Stimulated activated CD8-positive, alpha-beta memory T cell treated with anti-CD3 and anti-CD28 coated beads, Interleukin-7, amount 100 ng/mL, for 24 hours (primary cell): Measurements from ENCODE around the gene LARP6.
"Not testable (repeated sequence)": the region's sequence is repeated elsewhere in the genome, so short reads cannot be mapped to it uniquely, and the experiment has no call there.

Source experiments
- DNase-seq: peaks from one replicate; pipeline ENCODE4 v3.0.0-alpha.2; 2020; ENCODE audit warnings: low read depth

Gene LARP6

DNA sequence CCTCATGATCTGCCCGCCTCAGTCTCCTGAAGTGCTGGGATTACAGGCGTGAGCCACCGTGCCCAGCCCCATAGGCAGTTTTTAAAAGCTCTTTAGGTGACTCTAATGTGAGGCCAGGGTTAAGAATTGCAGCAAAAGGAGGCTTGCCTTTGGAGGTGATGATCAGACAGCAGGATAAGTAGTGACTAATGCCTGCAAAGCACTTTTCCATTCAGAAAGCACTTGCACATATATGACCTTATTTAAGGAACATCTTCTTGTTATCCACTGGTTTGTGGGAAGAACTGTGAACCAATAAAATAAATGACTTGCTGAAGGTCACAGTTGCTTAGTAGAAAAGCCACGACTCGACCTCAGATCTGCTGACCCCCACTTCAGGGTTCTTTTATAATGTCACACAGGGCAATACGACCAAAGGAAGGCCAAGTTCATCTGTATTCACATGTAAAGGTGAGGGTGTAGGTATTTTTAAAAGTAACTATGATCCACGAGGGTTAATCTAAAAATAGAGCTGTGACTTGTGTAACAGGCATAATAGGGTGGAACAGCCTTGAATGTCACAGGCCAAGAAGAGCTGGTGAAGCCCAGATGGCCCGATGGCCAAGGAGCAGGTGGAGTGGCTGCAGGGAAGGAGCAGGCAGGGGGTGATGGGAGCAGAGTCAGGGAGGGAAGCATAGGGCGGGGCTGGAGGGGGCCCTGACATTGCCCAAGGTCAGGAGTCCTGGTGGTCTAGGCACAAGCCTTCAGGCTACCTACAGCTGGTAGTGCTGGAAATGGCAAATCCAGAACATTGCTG is 24.4 kb downstream of the LARP6 start:
- DNase-seq = no peak

GRCh38 chr15:70827721-70828120 is 26.2 kb downstream of the LARP6 start:
- DNase-seq = no peak

- DNase-seq = no peak
These were observed 27.3 kb downstream of the LARP6 start for GRCh38 chr15:70826634-70827033.

DNA sequence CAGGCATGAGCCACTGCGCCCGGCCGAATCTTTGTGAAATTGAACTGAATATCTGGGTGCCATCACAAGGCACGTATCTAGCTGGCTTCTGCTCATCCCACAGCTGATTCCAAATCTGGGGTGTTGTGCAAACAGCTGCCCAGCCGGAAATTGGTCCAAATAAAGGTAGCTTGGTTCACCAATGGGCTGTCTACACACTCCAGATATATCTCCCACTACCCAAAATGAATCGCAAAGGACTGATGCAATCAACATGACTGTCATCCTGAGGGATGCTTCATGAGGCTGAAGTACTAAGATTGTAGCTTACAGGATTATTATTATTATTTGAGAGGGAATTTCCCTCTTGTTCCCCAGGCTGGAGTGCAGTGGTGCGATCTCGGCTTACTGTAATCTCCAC is 28.1 kb downstream of the LARP6 start:
- no peak for DNase-seq

- no peak for DNase-seq
These were observed 30.8 kb downstream of the LARP6 start for GRCh38 chr15:70823196-70823595.

GRCh38 chr15:70820214-70820613 is 33.7 kb downstream of the LARP6 start:
- DNase-seq = no peak

- no peak for DNase-seq
These were observed 35.4 kb downstream of the LARP6 start for GRCh38 chr15:70818580-70818979.

GRCh38 chr15:70817266-70817665 is 36.7 kb downstream of the LARP6 start:
- no peak for DNase-seq

DNA sequence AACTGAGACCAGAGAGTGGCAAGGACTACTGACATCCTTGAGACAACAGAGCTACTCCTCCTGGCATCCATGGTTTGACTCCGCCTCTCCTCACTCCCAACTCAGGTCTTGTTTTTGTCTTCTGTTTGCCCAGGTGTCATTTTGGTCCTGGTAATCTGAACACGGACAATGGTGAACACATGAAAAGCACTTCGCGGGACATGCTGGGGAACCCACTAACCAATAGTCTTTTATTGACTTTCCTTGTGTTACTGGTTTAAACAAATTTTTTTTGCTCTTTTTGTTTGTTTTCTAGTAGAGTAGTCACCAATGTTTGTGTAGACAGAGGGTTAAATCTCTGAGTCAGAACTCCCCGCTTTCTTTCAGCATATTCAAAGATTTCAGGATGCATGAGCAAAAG is 38.4 kb downstream of the LARP6 start:
- DNase-seq = no peak

GRCh38 chr15:70815011-70815410 is 38.9 kb downstream of the LARP6 start:
- not testable (repeated sequence) for DNase-seq

DNA sequence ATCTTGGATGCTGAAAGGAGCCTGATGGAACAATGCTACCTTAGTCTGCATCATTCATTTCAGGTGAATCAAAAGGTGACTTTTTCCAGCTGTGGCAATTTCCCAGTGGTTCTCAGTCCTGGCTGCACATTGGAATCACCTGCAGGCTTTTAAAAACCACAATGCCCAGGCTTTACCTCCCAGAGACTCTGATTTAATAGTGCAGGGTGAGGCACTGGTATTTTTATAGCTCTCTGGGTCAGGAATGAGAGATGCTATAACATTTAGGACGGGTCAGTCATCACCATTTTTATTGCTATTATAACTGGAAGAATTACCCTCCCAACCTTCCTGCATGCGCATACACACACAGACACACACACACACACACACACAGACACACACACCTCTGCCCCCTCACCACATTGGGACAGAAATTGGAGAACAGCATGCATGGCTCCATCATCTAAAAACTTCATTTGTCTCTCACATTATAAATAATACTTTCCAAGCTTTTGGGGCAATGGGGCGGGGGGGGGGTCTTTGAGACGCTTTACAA is 41.1 kb downstream of the LARP6 start:
- DNase-seq = no peak

GRCh38 chr15:70810916-70811578 is 42.9 kb downstream of the LARP6 start:
- no peak for DNase-seq

- DNase-seq = no peak
These were observed 46.8 kb downstream of the LARP6 start for GRCh38 chr15:70806992-70807712.

GRCh38 chr15:70804388-70804787 is 49.6 kb downstream of the LARP6 start:
- DNase-seq = not testable (repeated sequence)

DNA sequence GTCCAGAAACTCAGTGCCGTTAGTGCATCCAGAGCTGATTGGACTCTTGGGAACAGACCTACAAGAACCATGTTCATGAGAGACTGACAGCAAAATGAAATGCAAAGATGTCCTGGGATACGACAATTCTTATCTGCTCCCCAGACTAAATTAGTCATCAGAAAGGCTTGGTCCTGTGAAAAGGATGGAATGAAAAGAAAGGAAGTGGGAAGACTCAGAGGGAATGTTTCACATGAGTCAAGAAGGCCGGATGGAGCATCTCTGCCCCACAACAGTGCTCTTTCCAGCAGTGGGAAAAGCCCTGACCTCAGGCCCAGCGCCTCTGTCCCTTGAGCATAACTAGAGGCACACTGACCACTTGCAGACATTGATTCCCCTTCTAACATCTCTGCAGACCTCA is 51.3 kb downstream of the LARP6 start:
- no peak for DNase-seq

DNA sequence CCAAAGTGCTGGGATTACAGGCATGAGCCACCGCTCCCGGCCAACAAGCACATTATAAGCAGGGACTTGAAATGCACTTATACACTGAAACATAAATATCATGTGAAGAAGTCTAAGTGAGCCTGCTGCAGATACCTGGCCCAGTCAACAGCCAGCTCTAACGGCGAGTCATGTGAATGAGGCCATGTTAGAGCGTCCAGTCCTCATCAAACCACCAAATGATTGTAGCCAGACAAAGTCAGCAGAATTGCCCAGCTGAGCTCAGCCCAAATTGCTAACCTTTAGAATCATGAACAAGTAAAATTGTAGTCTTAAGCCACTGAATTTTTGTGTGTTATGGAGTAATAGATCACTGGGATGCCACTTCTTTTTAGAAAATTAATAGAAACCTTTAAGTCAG is 52.8 kb downstream of the LARP6 start:
- DNase-seq = no peak

DNA sequence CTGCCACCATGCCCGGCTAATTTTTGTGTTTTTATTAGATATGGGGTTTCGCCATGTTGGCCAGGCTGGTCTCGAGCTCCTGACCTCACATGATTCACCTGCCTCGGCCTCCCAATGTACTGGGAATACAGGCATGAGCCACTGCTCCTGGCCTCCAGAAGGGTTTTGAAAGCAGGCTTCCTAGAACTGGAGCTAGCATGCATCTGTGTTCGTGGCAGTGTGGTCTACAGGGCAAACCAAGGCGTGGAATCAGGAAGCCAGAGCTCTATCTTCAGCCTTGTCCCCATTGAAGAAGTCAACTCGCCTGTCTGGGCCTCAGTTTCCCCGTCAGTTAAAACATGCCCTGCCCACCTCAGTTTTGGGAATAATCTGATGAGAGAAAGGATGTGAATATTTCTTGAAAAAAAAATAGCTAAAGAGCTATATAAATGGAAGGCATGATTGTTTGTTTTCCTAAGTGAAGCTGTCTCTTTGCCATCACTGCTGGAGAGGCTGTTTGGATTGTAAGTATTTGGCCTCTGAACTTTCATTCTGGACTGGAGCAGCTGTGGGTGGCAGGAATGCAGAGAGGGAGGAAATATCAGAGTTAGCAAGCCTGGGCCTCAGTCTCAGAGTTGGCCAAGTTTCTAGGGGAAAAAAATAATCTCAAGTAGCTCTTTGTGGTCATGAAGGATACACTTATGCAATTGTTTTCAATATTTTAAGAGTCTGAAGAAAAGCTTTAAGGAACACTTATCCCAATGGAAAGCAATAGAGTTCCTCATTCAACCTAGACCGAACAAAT is 54.1 kb downstream of the LARP6 start:
- no peak for DNase-seq

DNA sequence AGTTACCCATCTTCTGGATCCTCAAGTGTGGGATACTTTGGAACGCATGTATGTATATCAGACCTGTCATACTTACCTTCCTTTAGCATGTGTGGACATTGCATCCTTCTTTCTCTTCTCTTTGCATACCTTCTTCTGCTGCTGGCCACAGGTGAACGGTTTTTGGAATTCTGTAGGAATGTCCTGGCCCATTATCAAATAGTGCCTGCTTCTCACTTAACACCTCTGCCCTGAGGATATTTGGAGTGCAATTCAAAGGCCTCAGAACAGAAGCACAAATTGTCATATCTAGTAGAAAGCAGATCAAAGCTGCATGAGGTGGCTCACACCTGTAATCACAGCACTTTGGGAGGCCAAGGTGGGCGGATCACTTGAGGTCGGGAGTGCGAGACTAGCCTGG is 56.5 kb downstream of the LARP6 start:
- DNase-seq = no peak

DNA sequence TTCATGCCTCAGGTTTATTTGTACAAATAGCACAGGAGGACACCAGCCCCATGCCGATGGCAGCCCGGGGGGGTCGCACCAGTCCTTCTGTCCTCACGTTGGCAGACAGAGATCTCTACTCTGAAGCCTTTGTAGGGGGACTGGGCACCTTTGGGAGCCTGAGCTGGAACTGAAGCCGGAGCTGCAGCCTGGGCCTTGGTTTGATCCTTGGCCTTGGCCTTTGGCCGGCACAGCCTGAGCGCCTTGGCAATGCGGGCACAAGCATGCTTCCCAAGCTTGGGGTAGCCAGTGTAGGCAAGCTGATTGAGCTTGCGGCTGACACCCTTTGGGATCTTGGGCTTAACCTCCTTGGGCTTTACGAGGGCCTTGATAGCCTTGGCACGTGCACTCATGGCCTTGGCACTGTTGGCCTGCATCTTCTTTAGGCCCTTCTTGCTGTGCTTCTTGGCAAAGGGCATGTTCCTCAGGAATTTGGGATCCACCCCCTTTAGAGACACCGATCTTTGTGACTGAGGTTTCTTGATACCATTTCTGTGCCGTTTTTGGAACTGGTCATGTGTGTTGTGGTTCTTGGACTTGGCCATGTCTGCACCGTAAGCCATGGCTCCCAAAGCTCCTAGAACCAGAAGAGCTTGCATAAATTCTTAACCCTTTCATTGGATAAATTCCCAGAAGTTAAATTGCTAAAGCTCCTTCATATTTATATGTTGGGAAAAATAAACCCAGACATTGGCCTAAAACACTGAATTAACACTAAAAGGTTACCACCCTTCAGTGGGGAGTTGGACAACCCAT is 57.2 kb downstream of the LARP6 start:
- no peak for DNase-seq

DNA sequence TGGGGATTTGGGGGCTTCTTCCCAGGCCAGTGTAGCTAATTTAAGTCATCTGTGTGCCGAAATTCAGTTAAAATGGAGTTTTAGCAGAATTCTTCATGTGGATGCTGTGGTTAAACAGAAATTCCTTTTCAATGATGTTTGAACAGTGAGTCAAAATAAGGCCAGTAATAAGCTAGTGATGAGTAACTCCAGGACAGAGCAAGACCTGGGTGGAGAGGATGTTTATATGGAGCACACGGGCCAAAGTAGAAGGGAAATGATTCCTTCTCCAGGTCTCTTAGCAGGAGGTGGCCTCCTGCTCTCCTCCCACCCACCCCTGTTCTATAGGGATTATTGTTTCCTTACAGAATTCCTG is 58.7 kb downstream of the LARP6 start:
- DNase-seq = no peak

GRCh38 chr15:70794596-70795310 is 59.2 kb downstream of the LARP6 start:
- DNase-seq = no peak
